Fibroblast of the aortic adventitia (primary cell): ENCODE data around the gene ING5. TPM values are rescaled to one million over a fixed set of nuclear protein-coding genes. Genes with fewer than 3 reads are reported as not detected.

Source experiments
- DNase-seq: peaks from one replicate; pipeline ENCODE4 v3.0.0-alpha.2; 2010; ENCODE audit warnings: low read depth
- H3K4me3 ChIP-seq: 2 replicates; pipeline ENCODE4 v1.5.1; 2011; ENCODE audit warnings: low read depth, mild to moderate bottlenecking, control low read depth, low read length, moderate library complexity
- CTCF ChIP-seq: IDR thresholded peaks from 2 replicates; pipeline ENCODE4 v1.5.1; 2011; ENCODE audit warnings: mild to moderate bottlenecking, low read length, control low read depth, inconsistent platforms; ENCODE audit not compliant: insufficient read depth
- total RNA-seq: library from RNA; depleted of rRNA; stranded (reverse); fragments of >200 nt; gene quantifications from 2 replicates; pipeline ENCODE4 v1.2.3, GENCODE V29; 2012; ENCODE audit warnings: low replicate concordance

The ING5 gene
- total RNA-seq, 1 donor: 14.6 TPM

GRCh38 chr2:241744028-241744754, 42.4 kb downstream of the ING5 start:
- no peak for TF ChIP-seq CTCF
- H3K4me3 ChIP-seq: no peak overlapping the region

GRCh38 chr2:241745276-241745675, 43.4 kb downstream of the ING5 start:
- no peak for TF ChIP-seq CTCF
- DNase-seq: no peak
- no peak overlapping the region for H3K4me3 ChIP-seq

More at GRCh38 chr2:241744028-241744754, 42.4 kb downstream of the ING5 start:
- DNase-seq: no peak

- H3K4me3 ChIP-seq: no peak overlapping the region
- DNase-seq: no peak
- TF ChIP-seq CTCF: no peak
These were observed 44.2 kb downstream of the ING5 start for GRCh38 chr2:241746084-241746483.

GRCh38 chr2:241748468-241749256, 46.8 kb downstream of the ING5 start:
- H3K4me3 ChIP-seq: no peak overlapping the region
- DNase-seq: no peak
- TF ChIP-seq CTCF: no peak

- DNase-seq: no peak
These were observed 48.4 kb downstream of the ING5 start for GRCh38 chr2:241750076-241750840.

More at GRCh38 chr2:241750076-241750840, 48.4 kb downstream of the ING5 start:
- no peak overlapping the region for H3K4me3 ChIP-seq
- no peak for TF ChIP-seq CTCF
